Measurements from ENCODE around the gene PMEPA1.

The PMEPA1 gene

GRCh38 chr20:57711826-57712225 is 2.0 kb upstream of the PMEPA1 start:
- DNase-seq (ENCODE audit: low spot score): no peak

- no peak for DNase-seq (ENCODE audit: low spot score)
Observed at GRCh38 chr20:57711311-57711712, 1.5 kb upstream of the PMEPA1 start.

DNA sequence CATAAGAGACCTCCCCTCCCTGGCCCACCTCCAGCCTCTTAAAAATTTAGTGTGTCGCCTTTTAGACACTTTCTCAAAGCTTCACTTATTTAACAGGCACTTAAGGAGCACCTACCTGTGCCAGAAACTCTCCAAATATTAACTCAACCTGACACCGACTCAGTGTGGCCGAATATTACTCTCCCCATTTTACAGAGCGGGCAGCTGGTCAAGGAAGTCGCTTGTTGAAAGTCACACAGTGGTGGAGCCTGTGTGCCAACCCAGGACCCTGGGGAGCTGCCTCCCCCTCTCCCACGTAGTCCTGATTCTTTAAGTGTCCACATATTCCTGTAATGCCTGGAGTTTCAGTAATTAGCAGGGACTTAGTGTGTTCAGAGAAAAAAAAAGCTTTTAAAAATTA is 1.0 kb upstream of the PMEPA1 start:
- no peak for DNase-seq (ENCODE audit: low spot score)

DNA sequence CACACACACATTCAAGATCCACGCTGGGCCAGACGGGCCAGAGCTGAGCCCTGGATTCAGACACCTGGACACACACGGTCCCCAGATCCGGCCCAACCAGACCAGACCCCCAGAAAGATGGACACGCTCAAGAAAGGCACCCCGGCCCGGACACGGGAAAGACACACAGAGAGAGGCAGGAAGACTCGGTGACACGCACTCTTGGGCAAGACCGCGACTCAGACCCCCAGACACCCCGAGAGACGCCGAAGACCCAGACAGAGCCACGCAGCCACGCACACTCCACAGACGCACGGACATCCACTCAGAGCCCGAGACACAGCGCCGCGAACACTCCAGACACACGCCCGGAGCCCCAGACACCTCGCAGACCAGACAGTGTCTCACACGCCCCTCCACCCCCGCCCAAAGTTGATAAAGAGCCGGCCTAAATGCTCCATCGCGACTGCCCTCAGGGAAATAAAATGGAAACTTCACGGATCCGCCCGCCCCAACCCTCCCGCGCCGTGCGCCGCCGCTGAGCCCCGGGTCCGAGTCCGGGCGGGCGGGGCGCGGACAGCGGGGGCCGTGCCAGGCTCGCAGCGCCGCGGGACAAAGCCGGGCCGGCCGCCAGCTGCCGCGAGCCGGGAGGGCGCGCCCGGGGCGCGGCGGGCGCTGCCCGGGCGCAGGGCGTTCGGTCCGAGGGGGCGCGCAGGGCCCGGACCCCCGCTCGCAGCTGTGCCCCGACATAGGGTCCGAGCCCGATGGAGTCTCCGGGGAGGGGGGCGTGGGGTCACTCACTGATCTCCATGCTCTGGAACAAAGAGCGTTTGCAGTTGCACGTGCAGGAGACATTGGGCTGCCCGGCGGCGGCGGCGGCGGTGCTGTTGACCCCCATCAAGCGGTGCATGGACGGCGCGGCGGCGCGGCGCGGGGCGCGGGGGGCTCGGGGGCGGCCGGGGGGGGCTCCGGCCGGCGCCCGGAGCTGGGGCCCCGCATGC is 831 bp downstream of the PMEPA1 start:
- DNase-seq (ENCODE audit: low spot score): peak; percentile 55

GRCh38 chr20:57707849-57708693 is 1.7 kb downstream of the PMEPA1 start:
- no peak for DNase-seq (ENCODE audit: low spot score)

DNA sequence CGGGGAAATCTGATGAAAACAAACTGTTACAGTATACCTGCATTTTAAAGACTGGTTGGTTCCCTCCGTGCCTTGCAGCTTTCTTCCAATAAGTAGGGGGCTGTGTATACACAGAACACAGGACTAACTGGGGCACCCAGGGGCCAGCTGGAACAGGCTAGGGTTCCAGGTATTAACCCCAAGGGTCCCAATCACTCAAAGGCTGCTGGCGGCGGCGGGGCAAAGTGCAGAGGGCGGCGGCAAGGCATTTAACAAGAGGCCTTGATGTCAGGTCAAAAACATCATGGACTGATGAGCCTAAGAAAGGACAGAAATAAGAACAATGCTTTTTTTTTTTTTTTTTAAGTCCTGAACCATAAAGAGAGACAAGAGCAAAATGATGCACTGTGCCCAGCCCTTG is 2.5 kb downstream of the PMEPA1 start:
- DNase-seq (ENCODE audit: low spot score): no peak

- no peak for DNase-seq (ENCODE audit: low spot score)
Observed at GRCh38 chr20:57705127-57705899, 4.5 kb downstream of the PMEPA1 start.

- DNase-seq (ENCODE audit: low spot score): no peak
Observed at GRCh38 chr20:57704245-57704644, 5.6 kb downstream of the PMEPA1 start.

GRCh38 chr20:57703013-57703412 is 6.8 kb downstream of the PMEPA1 start:
- DNase-seq (ENCODE audit: low spot score): no peak

GRCh38 chr20:57702521-57702920 is 7.3 kb downstream of the PMEPA1 start:
- DNase-seq (ENCODE audit: low spot score): no peak

DNA sequence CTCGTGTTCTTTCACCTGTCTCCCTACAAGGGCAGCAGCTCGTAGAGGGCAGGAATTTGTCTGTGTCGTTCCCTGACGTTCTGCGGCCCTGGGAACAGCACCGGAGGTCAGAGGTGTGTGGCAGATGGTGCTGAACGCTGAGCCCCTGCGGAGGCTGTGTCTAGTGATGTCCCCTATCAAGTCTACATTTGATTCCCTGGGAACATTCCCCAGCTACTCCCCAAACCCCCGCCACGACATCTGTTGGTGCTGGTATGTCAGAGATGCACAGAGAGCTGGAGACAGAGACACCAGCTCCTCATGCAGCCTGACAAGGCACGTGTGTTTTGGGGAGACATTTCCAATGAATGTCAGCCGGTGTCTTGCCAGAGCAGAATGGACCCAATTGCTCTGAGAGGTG is 7.7 kb downstream of the PMEPA1 start:
- no peak for DNase-seq (ENCODE audit: low spot score)

DNA sequence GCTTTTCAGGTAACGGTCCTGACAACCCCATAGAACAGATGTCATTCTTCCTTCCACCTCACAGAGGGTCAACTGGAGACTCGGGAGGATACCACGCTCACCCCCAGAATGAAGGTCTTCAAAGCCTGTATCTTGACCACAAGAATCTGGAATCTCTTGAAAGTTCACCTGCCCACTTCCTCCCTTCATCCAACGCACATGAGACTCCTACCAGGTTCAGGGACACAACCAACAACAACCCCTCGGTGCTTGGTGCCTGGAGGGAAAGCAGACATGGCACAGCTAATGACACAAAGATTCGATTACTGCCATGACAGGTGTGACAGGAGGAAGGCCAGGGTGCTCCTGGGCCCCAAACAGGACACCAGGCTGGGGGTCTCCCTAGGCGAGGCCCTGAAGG is 8.2 kb downstream of the PMEPA1 start:
- no peak for DNase-seq (ENCODE audit: low spot score)

GRCh38 chr20:57701090-57701489 is 8.7 kb downstream of the PMEPA1 start:
- DNase-seq (ENCODE audit: low spot score): no peak

- DNase-seq (ENCODE audit: low spot score): no peak
Observed at GRCh38 chr20:57699395-57699794, 10.4 kb downstream of the PMEPA1 start.

DNA sequence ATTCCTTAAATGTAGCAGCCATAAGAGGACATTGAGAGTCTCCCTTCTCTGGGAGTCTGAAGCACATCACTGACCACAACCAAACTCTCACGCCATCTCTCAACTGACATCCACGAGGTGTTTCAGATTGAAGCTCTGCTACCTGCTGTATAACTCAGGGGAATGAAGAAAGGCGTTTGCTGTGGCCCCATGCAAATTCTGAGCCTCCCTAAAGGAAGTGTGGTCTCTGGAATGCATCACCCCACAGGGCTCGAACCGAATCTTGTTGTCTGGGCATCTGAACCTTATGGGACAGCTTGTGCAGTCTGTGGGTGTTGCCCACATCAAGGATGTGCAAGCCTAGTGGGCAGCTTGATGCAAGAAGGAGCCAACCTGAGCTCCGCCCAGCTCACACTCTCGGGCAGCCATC is 10.9 kb downstream of the PMEPA1 start:
- no peak for DNase-seq (ENCODE audit: low spot score)

GRCh38 chr20:57698116-57698866 is 11.5 kb downstream of the PMEPA1 start:
- peak; percentile 100 for DNase-seq (ENCODE audit: low spot score)

GRCh38 chr20:57697543-57697942 is 12.3 kb downstream of the PMEPA1 start:
- DNase-seq (ENCODE audit: low spot score): no peak

DNA sequence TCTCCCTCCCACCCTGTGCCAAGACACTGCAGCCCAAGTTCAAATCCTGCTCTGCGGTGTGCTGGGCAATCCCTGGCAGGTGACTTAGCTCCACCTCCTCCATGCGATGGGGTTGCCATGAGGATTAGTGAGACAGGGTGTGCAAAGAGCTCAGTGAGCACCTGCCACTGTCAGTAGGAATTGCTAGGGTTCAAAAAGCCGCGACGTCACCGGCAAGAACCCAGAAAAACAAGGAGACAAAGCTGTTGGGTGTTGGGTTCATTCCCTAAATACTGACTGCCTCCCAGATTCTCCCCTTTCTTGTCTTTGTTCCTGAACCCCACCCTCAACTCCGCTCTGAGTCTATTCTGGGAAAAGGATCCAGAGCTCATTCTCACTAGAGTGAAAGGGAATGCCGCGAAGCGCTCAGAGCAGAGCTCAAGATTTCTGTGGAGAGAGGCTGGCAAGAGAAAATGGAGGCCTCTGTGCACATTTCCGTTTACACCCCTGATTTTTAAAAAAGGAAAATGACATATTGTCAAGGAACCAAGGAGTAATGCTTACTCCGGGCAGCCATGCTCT is 13.3 kb downstream of the PMEPA1 start:
- no peak for DNase-seq (ENCODE audit: low spot score)

GRCh38 chr20:57695940-57696339 is 13.9 kb downstream of the PMEPA1 start:
- DNase-seq (ENCODE audit: low spot score): no peak

GRCh38 chr20:57695012-57695411 is 14.8 kb downstream of the PMEPA1 start:
- no peak for DNase-seq (ENCODE audit: low spot score)

DNA sequence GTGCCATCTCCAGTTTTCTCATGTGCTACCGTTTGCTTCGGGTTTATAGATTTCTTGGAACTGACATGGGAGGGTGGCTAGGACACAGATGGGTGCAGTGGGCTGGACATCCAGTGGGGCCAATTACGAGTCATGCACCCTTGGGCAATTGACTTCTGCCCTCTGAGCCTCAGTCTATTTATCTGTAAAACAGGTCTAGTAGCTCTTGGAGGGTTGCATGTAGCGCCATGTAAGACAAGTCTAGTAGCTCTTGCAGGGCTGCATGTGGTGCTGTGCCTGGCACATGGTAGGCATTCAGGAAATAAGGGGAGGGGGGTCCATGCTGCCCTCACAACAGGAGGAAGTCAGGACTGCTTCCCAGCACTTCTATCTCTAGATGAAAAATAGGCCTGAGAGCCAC is 15.3 kb downstream of the PMEPA1 start:
- no peak for DNase-seq (ENCODE audit: low spot score)
